LHCN-M2 (cell line): ENCODE measurements around the gene CHST11. TPM values are rescaled to one million over a fixed set of nuclear protein-coding genes. Genes with fewer than 3 reads are reported as not detected.

ENCODE experiments used
- DNase-seq: peaks from one replicate; pipeline ENCODE4 v3.0.0-alpha.2; 2012; ENCODE audit warnings: low read depth
- total RNA-seq: library from RNA; depleted of rRNA; stranded (reverse); fragments of >200 nt; gene quantifications from 2 replicates; pipeline ENCODE4 v1.2.3, GENCODE V29; 2014

The CHST11 gene
- total RNA-seq, 1 experiment from 2014 or later, result 3.4 TPM

- no peak for DNase-seq
These were observed 300.2 kb downstream of the CHST11 start for GRCh38 chr12:104756901-104757300.

- no peak for DNase-seq
These were observed 302.0 kb downstream of the CHST11 start for GRCh38 chr12:104758771-104759170.

- no peak for DNase-seq
These were observed 304.3 kb downstream of the CHST11 start for GRCh38 chr12:104761091-104761490.

- DNase-seq, result no peak
These were observed 304.9 kb downstream of the CHST11 start for GRCh38 chr12:104761611-104762010.

GRCh38 chr12:104763168-104763805 is 306.5 kb downstream of the CHST11 start:
- no peak for DNase-seq

GRCh38 chr12:104764225-104765091 is 307.7 kb downstream of the CHST11 start:
- DNase-seq, result no peak

GRCh38 chr12:104767261-104767660 is 310.5 kb downstream of the CHST11 start:
- DNase-seq, result no peak

- no peak for DNase-seq
These were observed 311.3 kb downstream of the CHST11 start for GRCh38 chr12:104768033-104768432.

- DNase-seq, result no peak
These were observed 312.4 kb downstream of the CHST11 start for GRCh38 chr12:104769144-104769561.

- no peak for DNase-seq
These were observed 315.6 kb downstream of the CHST11 start for GRCh38 chr12:104772336-104772735.

- DNase-seq, result no peak
These were observed 319.0 kb downstream of the CHST11 start for GRCh38 chr12:104775731-104776231.

GRCh38 chr12:104779134-104779533 is 322.4 kb downstream of the CHST11 start:
- DNase-seq, result no peak

GRCh38 chr12:104782296-104782695 is 325.5 kb downstream of the CHST11 start:
- no peak for DNase-seq

- DNase-seq, result no peak
These were observed 327.8 kb downstream of the CHST11 start for GRCh38 chr12:104784592-104784991.

- no peak for DNase-seq
These were observed 329.1 kb downstream of the CHST11 start for GRCh38 chr12:104785886-104786285.

GRCh38 chr12:104786352-104786751 is 329.6 kb downstream of the CHST11 start:
- no peak for DNase-seq

GRCh38 chr12:104788840-104789271 is 332.1 kb downstream of the CHST11 start:
- DNase-seq, result no peak

- DNase-seq, result no peak
These were observed 333.8 kb downstream of the CHST11 start for GRCh38 chr12:104790296-104791125.

- peak; percentile 73 for DNase-seq
These were observed 335.8 kb downstream of the CHST11 start for GRCh38 chr12:104792570-104792969.

- peak; percentile 41 for DNase-seq
These were observed 336.5 kb downstream of the CHST11 start for GRCh38 chr12:104793285-104793684.

- no peak for DNase-seq
These were observed 337.2 kb downstream of the CHST11 start for GRCh38 chr12:104793968-104794367.

- no peak for DNase-seq
These were observed 339.7 kb downstream of the CHST11 start for GRCh38 chr12:104796475-104796862.
